GM23338 (cell line): Measurements from ENCODE around the gene UST. TPM values are rescaled to one million over a fixed set of nuclear protein-coding genes. Genes with fewer than 3 reads are reported as not detected.

Experiments used
- ATAC-seq: fragments of 200-7000 bp; cut with Tn5 transposase; 3 replicates; pipeline ENCODE4 v1.9.1; 2020
- DNase-seq: peaks from one replicate; pipeline ENCODE4 v3.0.0-alpha.2; 2015; ENCODE audit warnings: low spot score
- H2AFZ ChIP-seq: fragments of 200-600 bp; sonication (generic); 2 replicates; pipeline ENCODE4 v1.8.0; 2016; ENCODE audit warnings: antibody characterized with exemption, mild to moderate bottlenecking, moderate library complexity
- H3F3A ChIP-seq: fragments of 200-600 bp; sonication (generic); replicated peaks from 2 replicates; pipeline ENCODE4 v1.8.0; 2017; ENCODE audit warnings: antibody characterized with exemption, mixed run types, low read depth
- H3K27ac ChIP-seq: fragments of 200-600 bp; sonication (generic); 2 replicates; pipeline ENCODE4 v1.6.1; 2016; ENCODE audit warnings: low read depth
- H3K27me3 ChIP-seq: fragments of 200-600 bp; sonication (generic); 2 replicates; pipeline ENCODE4 v1.8.0; 2016; ENCODE audit warnings: mild to moderate bottlenecking, mixed run types, moderate library complexity; ENCODE audit not compliant: insufficient read depth
- H3K36me3 ChIP-seq: fragments of 200-600 bp; sonication (generic); 2 replicates; pipeline ENCODE4 v1.8.0; 2016; ENCODE audit warnings: mild to moderate bottlenecking; ENCODE audit not compliant: insufficient read depth
- H3K4me1 ChIP-seq: fragments of 200-600 bp; sonication (generic); 2 replicates; pipeline ENCODE4 v1.8.0; 2016; ENCODE audit warnings: mild to moderate bottlenecking, moderate library complexity; ENCODE audit not compliant: insufficient read depth
- H3K4me2 ChIP-seq: fragments of 200-600 bp; sonication (generic); 2 replicates; pipeline ENCODE4 v1.7.1; 2017; ENCODE audit warnings: mixed run types
- H3K4me3 ChIP-seq: fragments of 200-600 bp; sonication (generic); 2 replicates; pipeline ENCODE4 v1.6.1; 2016; ENCODE audit warnings: mixed run types
- H3K79me2 ChIP-seq: fragments of 200-600 bp; sonication (generic); replicated peaks from 2 replicates; pipeline ENCODE4 v1.8.0; 2017; ENCODE audit warnings: mild to moderate bottlenecking; ENCODE audit not compliant: insufficient read depth
- H3K9me2 ChIP-seq: fragments of 200-600 bp; sonication (generic); 2 replicates; pipeline ENCODE4 v1.8.0; 2017; ENCODE audit not compliant: insufficient read depth
- H4K20me1 ChIP-seq: fragments of 200-600 bp; sonication (generic); replicated peaks from 2 replicates; pipeline ENCODE4 v1.8.0; 2017; ENCODE audit warnings: mild to moderate bottlenecking; ENCODE audit not compliant: insufficient read depth
- H3K27ac Mint-ChIP-seq: 2 replicates; pipeline ENCODE4 v1.8.0; 2020; ENCODE audit warnings: inconsistent platforms, mild to moderate bottlenecking, moderate library complexity, mixed read lengths
- H3K27me3 Mint-ChIP-seq: 3 replicates; pipeline ENCODE4 v1.8.0; 2022; ENCODE audit warnings: low read depth, mild to moderate bottlenecking, moderate library complexity, mixed read lengths, inconsistent platforms; ENCODE audit not compliant: insufficient read depth, poor library complexity
- H3K36me3 Mint-ChIP-seq: 3 replicates; pipeline ENCODE4 v1.8.0; 2021; ENCODE audit warnings: low read depth, mild to moderate bottlenecking, inconsistent platforms, moderate library complexity, mixed read lengths
- H3K4me1 Mint-ChIP-seq: 3 replicates; pipeline ENCODE4 v1.8.0; 2020; ENCODE audit warnings: mild to moderate bottlenecking, inconsistent platforms, mixed read lengths
- H3K4me3 Mint-ChIP-seq: 3 replicates; pipeline ENCODE4 v1.8.0; 2021; ENCODE audit warnings: moderate library complexity, mild to moderate bottlenecking, inconsistent platforms, mixed read lengths
- H3K9me3 Mint-ChIP-seq: 3 replicates; pipeline ENCODE4 v1.8.0; 2020; ENCODE audit warnings: moderate library complexity, mild to moderate bottlenecking, inconsistent platforms, mixed read lengths
- ETS1 ChIP-seq: IDR thresholded peaks from 2 replicates; pipeline ENCODE4 v1.6.1; 2016; ENCODE audit warnings: antibody characterized with exemption
- ZNF331 ChIP-seq: fragments of 250-450 bp; sonication (Bioruptor Pico); IDR thresholded peaks from 2 replicates; pipeline ENCODE4 v1.5.0; 2020; ENCODE audit warnings: low read depth, mild to moderate bottlenecking, moderate library complexity
- ZNF462 ChIP-seq: fragments of 250-450 bp; sonication (Bioruptor Pico); IDR thresholded peaks from 2 replicates; pipeline ENCODE4 v1.5.0; 2020; ENCODE audit warnings: mild to moderate bottlenecking, moderate library complexity
- polyA plus RNA-seq: library from polyadenylated mRNA; unstranded; fragments of >200 nt; fragmentation: Nextera tagmentation; extraction: Ambion mirVana; gene quantifications from 2 replicates; pipeline ENCODE4 v1.2.1, GENCODE V29; 2016
- total RNA-seq: library from RNA; depleted of rRNA; stranded (reverse); fragments of >200 nt; shearing (Covaris generic); gene quantifications from 2 replicates; pipeline ENCODE4 v1.2.3, GENCODE V29; 2014
- TF ChIP-seq, protein P1 (sequence below), 2 experiments: fragments of 200-600 bp in 1 of 2; sonication (generic) in 1 of 2; conservative IDR thresholded peaks; 2 replicates each; pipeline versions ENCODE4 v1.5.1 to v1.6.1; 2016 to 2017; ENCODE audit warnings: antibody characterized with exemption in 2 of 2, low read depth in 2 of 2, mild to moderate bottlenecking in 2 of 2, moderate library complexity in 1 of 2

UST gene
- total and polyA plus RNA-seq, 2 experiments from 2014 or later: 12.6 to 33.0 TPM

GRCh38 chr6:148750838-148751792 lies 4.3 kb downstream of the UST start (continued):
- TF ChIP-seq ZNF462 (CRISPR knock-in tag): no peak

GRCh38 chr6:148751793-148752170 lies 5.0 kb downstream of the UST start:
- Mint-ChIP-seq H3K9me3 (no peaks in the 10 kb centered on the region), H3K4me3 (no peak overlapping the region), H3K27me3 (peaks cover 8% of the 10 kb centered on the region), H3K4me1 (peaks cover 52% of the 10 kb centered on the region), H3K27ac (no peak overlapping the region), H3K36me3 (peaks cover 16% of the 10 kb centered on the region)
- H2AFZ ChIP-seq: no peak overlapping the region
- peaks cover 52% of the 10 kb centered on the region for H4K20me1 ChIP-seq
- no peak overlapping the region for H3K4me3 ChIP-seq
- H3K36me3 ChIP-seq: no peaks in the 10 kb centered on the region
- H3K9me2 ChIP-seq: no peaks in the 10 kb centered on the region
- H3K4me2 ChIP-seq: no peak overlapping the region
- ATAC-seq: no peak
- no peak for DNase-seq
- peaks cover 91% of the 10 kb centered on the region for H3K79me2 ChIP-seq
- H3K27me3 ChIP-seq: peaks cover 8% of the 10 kb centered on the region; the same call in 1 of the 2 replicates
- peaks cover 46% of the 10 kb centered on the region for H3K4me1 ChIP-seq
- H3K27ac ChIP-seq: no peak overlapping the region
- H3F3A ChIP-seq: no peaks in the 10 kb centered on the region
- TF ChIP-seq ZNF462 (CRISPR knock-in tag) (no peak), ZNF331 (CRISPR knock-in tag) (no peak), ETS1 (no peak)
- TF ChIP-seq, protein P1, sequence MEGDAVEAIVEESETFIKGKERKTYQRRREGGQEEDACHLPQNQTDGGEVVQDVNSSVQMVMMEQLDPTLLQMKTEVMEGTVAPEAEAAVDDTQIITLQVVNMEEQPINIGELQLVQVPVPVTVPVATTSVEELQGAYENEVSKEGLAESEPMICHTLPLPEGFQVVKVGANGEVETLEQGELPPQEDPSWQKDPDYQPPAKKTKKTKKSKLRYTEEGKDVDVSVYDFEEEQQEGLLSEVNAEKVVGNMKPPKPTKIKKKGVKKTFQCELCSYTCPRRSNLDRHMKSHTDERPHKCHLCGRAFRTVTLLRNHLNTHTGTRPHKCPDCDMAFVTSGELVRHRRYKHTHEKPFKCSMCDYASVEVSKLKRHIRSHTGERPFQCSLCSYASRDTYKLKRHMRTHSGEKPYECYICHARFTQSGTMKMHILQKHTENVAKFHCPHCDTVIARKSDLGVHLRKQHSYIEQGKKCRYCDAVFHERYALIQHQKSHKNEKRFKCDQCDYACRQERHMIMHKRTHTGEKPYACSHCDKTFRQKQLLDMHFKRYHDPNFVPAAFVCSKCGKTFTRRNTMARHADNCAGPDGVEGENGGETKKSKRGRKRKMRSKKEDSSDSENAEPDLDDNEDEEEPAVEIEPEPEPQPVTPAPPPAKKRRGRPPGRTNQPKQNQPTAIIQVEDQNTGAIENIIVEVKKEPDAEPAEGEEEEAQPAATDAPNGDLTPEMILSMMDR (conservative IDR thresholded peaks at IDR 0.05; ENCODE audit: low read depth in 2 of 2): no peak
